ENCODE results near the gene KLC4. TPM values are rescaled to one million over a fixed set of nuclear protein-coding genes. Genes with fewer than 3 reads are reported as not detected.

KLC4 gene
- total RNA-seq, 1 experiment from 2014 or later = 11.6 TPM

Other genes with a start within 250 kb of the KLC4 start
- 188 and 203 TPM in 2 replicates for gene RPL7L1, start 180.0 kb upstream of the KLC4 start, total RNA-seq (2014; rRNA removed; shearing (Covaris generic))
- gene PTCRA, start 143.6 kb upstream of the KLC4 start, total RNA-seq (2014; rRNA removed; shearing (Covaris generic)) = not detected in 2 replicates
- gene CNPY3, start 130.2 kb upstream of the KLC4 start, total RNA-seq (2014; rRNA removed; shearing (Covaris generic)) = 34.0 and 50.6 TPM in 2 replicates
- gene GNMT, start 98.9 kb upstream of the KLC4 start, total RNA-seq (2014; rRNA removed; shearing (Covaris generic)) = not detected in 2 replicates
- gene PEX6, start 80.5 kb upstream of the KLC4 start, total RNA-seq (2014; rRNA removed; shearing (Covaris generic)) = 39.2 and 45.8 TPM in 2 replicates
- 61.1 and 70.8 TPM in 2 replicates for gene PPP2R5D, start 75.1 kb upstream of the KLC4 start, total RNA-seq (2014; rRNA removed; shearing (Covaris generic))
- gene MEA1, start 45.7 kb upstream of the KLC4 start, total RNA-seq (2014; rRNA removed; shearing (Covaris generic)) = 154 and 171 TPM in 2 replicates
- gene KLHDC3, start 45.4 kb upstream of the KLC4 start, total RNA-seq (2014; rRNA removed; shearing (Covaris generic)) = 77.4 and 95.0 TPM in 2 replicates
- 204 and 205 TPM in 2 replicates for gene RRP36, start 38.0 kb upstream of the KLC4 start, total RNA-seq (2014; rRNA removed; shearing (Covaris generic))
- gene CUL7, start 5.8 kb upstream of the KLC4 start, total RNA-seq (2014; rRNA removed; shearing (Covaris generic)) = 12.8 and 13.2 TPM in 2 replicates
- 53.7 and 63.2 TPM in 2 replicates for gene MRPL2, start 197 bp upstream of the KLC4 start, total RNA-seq (2014; rRNA removed; shearing (Covaris generic))
- gene PTK7, start 16.7 kb downstream of the KLC4 start, total RNA-seq (2014; rRNA removed; shearing (Covaris generic)) = 46.0 and 57.7 TPM in 2 replicates
- 11.0 and 12.8 TPM in 2 replicates for gene SRF, start 111.6 kb downstream of the KLC4 start, total RNA-seq (2014; rRNA removed; shearing (Covaris generic))
- 18.2 and 18.5 TPM in 2 replicates for gene CUL9, start 122.6 kb downstream of the KLC4 start, total RNA-seq (2014; rRNA removed; shearing (Covaris generic))
- 110 and 147 TPM in 2 replicates for gene DNPH1, start 169.8 kb downstream of the KLC4 start, total RNA-seq (2014; rRNA removed; shearing (Covaris generic))
- not detected in 2 replicates for gene TTBK1, start 183.8 kb downstream of the KLC4 start, total RNA-seq (2014; rRNA removed; shearing (Covaris generic))
- gene SLC22A7, start 238.6 kb downstream of the KLC4 start, total RNA-seq (2014; rRNA removed; shearing (Covaris generic)) = not detected in 2 replicates
- not detected in 2 replicates for gene CRIP3, start 249.2 kb downstream of the KLC4 start, total RNA-seq (2014; rRNA removed; shearing (Covaris generic))

Measured in H4 (cell line).